NCI-H510A treated with DMSO at 0.1 percent for 48 hours (cell line): Measurements from ENCODE around the gene RAB8B.

Source experiments
- DNase-seq: peaks from one replicate; lab custom pipeline; 2025; lab: John Stamatoyannopoulos, UW

Gene RAB8B

DNA sequence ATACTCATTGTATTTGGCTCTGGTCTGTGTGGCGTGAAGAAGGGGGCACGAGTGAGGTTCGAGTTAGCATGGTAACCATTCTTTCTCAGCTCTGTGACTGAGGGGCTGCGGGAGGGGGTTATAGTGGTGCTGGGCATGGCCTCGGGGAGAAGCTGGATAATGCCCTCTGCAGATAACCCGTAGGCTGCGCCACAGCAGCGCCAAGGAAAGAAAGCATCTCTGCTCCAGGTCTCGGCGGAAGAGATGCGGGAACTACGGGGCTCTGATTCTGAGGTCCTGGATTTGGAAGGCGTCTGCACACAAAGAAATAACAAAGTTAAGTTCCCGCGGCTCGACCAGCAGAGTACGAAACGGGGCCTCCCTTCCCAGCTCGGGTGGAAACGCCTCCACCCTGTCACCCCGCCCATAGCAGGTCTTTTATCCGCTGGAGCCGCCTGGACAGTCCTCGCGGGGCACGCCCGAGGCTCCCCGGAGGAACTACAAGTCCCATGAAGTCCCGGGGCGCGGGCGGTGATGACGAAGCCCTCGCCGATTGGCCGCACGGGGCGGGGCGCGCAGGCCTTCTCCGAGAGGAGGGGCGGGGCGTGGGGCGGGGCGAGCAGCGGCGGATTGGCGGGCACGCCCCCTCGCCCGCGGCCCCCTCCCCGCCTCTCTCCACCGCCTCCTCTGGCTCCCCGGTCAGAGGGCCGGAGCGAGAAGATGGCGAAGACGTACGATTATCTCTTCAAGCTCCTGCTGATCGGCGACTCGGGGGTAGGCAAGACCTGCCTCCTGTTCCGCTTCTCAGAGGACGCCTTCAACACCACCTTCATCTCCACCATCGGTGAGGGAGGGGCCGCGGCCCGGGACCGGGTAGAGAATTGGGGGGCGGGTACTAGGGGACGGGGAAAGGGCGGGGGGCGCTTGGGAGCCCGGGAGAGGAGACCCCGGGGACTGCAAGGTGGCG is at the start of gene RAB8B:
Gene RAB8B (plus strand): TSS at position 681 of the 946 bp plus-strand sequence. CDS start 19 bp downstream, at position 700.
- peak; percentile 84 for DNase-seq

DNA sequence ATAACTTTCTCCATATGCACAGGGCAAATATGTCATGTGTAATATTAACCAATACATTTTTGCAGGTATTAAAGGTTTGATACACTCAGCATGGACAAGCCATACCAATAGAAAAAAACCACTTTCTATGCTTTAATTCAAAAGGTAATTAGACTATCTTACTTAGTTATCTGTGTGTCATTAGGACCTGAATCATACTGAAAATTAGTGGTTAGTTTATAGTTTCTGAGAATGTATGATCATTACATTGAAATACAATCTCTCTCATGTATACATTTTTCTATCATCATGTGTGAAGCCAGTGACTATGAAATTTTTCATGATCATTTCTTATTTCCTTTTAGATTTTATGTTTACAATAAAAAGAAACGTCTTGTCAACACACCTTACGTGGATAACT is 48.5 kb upstream of the RAB8B start:
- DNase-seq = no peak

DNA sequence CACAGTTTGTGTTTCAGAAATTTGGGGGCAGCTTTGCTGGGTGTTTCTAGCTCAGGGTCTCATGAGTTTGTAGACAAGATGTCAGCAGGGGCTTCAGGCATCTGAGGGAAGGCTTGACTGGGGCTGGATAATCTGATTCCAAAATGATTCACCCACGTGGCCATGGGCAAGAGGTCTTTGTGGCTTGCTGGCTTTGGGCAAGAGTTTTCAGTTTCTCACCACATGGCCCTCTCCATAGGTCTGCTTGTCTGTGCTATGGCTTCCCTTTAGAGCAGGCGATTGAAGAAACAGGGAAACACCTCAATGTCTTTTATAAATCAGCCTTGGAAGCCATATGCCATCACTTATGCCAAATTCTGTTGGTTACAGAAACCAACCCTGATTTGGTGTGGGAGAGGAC is 44.0 kb upstream of the RAB8B start:
- no peak for DNase-seq

DNA sequence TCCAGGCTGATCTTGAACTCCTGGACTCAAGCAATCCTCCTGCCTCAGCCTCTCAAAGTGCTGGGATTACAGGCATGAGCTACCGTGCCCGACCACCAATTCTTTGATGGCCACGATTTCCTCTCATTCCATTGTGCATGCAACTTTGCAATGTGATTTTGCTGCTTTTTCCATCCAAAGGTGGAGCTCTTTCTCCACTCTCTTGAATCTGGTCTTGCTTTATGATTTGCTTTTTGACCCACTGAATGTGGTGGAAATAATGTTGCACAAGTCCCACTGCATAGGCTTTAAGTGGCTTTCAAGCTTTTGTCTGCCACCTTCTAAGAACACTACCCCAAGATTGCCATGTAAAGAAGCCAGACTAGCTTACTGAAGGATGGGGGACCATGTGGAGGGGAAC is 42.7 kb upstream of the RAB8B start:
- no peak for DNase-seq

DNA sequence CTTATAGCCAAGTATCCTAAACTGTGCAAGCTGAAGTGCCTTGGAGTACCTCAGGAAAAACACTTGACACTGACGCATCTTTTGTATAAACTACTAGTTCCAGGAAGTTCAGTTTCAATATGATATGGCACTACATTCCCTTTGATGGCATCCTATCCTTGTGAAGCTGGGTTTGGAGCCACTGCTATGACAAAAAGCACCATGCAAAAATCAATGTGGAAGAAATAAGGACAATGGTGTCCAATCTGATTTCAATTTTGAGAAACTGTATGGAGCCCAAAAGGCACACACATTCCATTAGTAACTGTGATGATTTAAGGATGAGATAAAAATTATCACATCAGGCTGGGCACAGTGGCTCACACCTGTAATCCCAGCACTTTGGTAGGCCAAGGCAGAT is 37.7 kb upstream of the RAB8B start:
- peak; percentile 6 for DNase-seq

DNA sequence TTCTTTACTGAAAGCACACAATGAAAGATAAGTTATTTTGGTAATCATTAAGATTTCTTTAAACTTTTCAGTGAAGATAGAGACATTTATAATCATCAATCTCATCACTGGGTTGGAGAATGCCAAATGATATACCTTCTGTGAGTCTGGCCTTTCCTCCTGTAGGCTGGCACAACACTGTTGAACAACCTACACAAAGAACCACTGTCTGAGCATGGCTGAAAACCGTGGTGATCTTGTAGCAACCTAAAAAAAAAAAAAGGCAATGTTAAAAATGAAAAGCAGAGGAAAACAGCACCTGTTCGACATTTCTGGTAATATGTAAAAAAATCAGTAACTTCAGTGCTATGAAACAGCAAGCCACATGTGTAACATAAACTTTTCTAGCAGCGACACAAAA is 33.9 kb upstream of the RAB8B start:
- no peak for DNase-seq

DNA sequence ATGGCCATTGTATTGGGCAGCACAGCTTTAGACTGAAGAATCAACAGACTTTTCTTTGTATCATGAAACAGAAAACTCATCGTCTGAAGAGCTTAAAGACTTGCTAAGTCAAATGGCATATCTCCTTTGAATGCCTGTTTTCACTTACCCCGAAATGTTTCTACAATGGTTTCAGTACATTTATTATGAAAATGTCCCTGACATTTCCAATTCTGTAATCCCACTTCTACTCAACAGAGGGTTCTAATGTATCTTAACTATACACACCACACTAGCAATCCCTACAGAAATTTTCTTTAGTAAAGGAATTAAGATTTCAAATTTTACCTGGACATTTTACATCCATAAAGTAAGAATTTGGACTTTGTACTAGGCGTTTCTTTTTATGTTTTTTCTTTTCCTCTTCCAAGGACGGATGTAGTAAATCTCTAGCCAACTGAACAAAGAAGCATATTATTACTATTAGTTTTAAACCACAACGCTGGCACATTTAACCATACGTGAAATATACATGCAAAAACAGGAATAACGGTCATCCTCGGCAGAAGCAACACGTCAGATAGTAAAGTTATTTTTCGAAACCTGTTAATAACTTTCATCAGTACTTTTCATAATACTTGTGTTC is 33.2 kb upstream of the RAB8B start:
- DNase-seq = no peak

DNA sequence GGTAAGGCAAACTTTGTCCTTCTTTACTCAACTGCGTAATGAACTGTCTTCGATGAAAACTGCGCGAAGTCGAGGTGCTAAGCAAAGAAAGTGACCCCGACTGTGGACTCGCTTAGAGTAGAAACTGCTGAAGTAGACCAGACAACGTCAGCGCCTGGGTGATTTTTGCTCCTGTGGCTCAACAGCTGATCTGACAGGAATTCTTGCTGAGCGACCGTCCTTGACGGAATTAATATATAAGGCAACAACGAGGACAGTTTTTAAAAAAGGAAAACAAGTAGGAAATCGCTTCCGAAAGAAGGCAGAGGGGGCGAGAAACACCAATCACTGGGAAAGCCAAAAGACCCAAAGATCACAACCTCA is 32.7 kb upstream of the RAB8B start:
- DNase-seq = peak; percentile 3

DNA sequence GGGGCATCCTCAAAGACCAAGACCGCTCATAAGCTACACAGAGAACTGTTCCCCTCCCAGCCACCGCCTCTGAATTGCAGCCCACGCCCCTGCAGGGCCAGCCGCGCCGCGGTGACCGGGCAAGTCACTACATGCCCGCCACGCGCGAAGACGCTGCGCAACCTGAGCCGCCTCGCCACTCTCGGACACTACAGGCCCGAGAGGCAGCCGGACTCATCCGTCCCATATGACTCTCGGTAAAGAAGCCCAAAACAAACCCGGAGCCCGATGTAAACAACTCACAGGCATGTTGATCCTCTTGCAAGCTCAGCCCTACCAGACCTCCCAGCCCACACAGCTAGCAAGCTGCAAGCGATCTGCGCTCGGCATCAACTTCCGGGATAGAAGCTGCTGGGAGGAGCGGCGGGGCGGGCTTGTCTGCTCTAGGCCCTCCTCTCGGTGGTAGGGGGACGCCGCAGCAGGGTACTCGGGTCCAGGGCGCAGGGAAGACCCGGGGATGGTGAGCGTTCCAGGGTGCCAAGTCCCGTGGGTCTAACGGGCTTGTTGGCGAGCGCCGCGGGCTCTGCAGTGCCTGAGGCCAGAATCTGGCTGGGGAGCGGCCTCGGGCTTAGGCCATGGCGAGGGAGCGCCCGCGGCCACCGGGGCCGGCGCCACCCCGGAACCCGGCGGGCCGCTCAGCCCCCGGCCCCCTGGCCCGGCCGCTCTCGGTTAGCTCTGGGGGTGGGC is 32.1 kb upstream of the RAB8B start, which contains the start of gene RPS27L:
Gene RPS27L (minus strand): TSS at position 360 of the 726 bp plus-strand sequence. CDS start 72 bp downstream, at position 288.
- peak; percentile 54 for DNase-seq

DNA sequence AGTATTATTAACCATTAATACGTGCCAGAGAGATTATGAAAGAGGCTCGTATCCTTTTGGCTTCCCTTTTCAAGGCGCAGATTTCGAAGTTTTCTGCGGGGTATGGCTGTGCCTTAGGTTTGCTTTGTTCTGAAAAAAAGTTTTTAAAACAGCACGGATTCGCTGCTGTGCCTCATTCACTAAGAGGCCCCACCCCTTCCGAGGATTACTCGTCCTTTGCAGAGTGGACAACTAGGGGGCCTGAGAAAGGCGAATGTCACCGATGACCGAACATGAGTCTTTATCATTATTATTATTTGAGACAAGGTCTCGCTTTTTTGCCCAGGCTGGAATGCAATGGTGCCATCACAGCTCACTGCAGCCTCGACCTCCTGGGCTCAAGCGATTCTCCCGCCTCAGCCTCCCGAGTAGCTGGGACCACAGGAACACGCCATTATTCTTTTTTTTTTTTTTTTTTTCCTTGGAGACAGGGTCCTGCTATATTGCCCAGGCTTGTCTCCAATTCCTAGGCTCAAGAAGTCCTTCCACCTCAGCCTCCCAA is 31.4 kb upstream of the RAB8B start:
- DNase-seq = no peak

DNA sequence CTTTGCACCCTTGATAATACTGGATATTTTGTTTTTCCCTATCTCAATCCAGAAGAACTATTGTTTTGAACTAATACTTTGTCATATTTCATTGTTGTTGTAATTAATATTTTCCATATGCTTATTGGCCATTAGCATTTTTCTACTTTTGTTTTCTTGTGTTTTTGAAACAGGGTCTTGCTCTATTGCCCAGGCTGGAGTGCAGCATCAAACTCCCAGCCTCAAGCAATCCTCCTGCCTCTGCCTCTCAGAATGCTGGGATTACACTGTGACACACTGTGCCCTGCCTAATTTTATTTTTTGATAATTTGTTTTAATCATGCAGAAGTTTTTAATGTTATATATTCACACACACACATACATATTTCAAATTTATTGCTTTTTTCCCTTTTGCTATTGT is 28.8 kb upstream of the RAB8B start:
- no peak for DNase-seq

DNA sequence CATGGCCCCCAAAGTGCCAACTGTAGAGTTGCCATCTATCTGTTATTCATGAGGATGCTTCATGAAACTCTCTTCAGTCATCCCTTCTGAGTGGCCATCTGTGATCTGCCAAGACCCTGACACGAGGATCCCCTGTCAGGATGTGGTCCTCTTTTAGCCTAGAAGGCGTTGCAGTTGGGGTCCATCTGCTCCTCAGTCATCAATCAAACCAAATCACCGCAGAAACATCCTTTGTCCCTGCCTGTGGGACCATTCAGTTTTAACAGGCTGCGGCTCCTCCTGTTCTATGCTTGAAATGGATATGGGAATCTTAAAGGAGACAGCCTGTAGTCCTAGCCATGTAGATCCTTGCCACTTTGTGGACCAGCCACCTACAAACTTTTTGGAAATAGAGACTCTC is 26.2 kb upstream of the RAB8B start:
- DNase-seq = no peak

DNA sequence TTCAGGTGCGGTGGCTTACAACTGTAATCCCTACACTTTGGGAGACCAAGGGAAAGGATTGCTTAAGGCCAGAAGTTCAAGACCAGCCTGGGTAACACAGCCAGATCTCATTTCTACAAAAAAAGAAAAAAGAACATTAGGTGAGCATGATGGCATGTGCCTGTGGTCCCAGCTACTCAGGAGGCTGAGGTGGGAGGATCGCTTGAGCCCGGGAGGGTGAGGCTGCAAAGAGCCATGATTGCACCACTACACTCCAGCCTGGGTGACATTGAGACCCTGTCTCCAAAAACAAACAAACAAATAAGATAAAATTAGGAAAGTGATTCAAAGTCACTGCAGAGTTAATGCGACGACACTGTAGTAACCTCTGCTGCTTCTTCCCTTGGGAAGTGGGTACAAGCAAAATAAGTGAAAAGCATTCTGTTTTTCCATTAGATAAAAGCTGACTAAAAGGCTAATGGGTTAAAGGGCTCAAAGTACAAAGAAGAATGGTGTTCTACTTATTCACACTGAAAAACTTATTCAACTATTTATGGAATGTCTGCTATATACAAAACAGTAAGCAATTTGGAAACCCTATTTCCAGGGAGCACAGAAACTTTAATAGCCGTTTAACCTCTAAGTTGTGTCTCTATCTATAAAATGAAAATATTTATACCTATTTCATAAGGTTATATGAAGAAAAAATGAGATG is 24.1 kb upstream of the RAB8B start:
- no peak for DNase-seq

DNA sequence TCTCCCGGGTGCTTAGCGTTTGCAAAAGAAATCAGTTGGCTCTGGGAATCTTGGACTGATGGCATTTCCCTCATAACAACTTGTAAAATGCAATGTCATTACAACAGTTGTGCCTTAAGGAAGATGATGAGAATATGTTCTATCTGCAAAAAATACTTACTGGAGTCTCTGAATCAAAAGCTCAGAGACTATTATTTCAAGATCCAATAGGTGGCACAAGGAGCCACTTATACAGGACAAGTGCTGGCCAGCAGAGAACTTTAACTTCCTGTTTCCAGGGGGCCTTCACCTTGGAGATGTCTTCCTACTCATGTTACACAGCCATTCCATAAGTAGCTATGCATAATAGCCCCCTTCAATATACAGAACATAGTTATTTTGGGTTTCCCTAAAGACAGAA is 23.2 kb upstream of the RAB8B start:
- no peak for DNase-seq

DNA sequence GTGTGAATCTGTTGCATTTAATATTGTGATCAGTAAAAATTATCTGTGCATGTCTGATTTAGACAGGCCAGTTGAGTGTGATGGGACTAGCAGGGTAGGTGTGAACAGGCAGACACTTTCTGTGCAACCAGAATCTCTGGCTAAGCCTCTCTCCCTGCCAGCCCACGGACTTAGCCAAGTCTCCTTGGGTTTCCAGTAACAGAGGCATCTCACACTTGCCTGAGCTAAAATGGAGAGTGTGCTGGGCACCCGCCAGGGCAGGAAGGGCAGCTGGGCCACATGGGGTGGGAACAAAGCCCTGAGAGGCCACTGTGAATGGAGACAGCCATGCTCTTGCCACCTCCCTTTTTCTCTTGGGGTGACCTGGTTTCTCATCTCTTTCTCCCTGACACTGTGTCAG is 19.6 kb upstream of the RAB8B start:
- no peak for DNase-seq

DNA sequence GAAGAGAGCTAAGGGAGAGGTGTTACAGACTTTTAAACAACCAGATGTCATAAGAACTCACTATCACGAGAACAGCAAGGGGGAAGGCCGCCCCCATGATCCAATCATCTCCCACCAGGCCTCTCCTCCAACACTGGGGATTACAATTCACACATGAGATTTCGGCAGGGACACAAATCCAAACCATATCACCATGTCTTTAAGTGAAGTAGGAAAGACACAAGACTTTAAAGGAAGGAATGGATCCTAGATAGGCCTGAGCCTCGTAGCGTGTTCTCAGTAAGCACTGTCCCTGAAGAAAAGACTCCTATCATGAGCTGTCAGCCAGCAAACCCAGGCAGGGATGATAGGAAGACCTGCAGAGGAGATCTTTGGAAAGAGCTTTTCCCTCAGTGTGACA is 17.0 kb upstream of the RAB8B start:
- no peak for DNase-seq

DNA sequence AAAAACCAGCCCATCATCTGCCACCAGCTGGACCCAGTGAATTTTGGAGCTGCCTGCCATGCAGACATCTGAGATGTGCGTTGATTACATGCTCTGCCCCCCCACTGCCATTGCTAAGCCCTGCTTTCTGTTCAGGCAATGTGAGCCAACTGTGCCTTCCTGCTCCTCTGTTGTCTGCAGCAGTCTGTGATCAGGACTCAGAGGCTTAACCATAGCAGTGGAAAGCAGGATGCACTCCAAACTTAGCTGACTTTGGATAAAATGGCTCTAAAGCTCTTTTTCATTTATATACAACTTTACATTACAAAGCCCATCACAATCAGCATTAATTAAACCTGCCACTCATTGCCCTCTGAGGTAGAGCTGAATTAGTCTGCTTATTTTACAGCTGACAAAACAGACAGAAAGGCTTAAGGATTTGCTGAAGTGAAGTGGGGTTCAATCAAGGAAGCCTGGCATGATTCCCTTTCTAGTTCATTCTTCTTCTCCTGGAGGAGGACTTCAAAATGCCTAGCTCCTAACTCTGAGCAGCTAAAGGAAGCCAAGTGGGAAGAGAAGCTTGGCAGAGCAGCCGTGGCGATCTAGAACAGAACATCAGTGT is 16.5 kb upstream of the RAB8B start:
- no peak for DNase-seq

DNA sequence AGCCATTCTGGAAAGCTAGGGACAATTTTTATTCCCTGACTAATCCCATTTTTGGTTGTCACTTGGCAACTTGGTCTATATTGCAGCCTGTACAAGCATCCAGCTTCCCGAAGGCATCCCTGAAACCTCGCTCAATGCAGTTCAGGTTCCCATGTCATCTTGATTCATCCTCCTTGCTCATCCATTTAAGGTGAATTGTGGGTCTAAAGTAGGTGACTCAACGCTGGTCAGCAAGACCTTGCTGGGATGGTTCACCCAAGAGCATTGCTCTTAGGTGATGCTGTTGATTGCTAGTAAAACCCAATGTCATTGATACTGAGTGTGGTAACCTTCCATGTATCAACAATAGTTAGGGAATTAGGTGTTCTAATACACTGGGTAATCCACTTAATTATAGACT is 13.1 kb upstream of the RAB8B start:
- DNase-seq = no peak

DNA sequence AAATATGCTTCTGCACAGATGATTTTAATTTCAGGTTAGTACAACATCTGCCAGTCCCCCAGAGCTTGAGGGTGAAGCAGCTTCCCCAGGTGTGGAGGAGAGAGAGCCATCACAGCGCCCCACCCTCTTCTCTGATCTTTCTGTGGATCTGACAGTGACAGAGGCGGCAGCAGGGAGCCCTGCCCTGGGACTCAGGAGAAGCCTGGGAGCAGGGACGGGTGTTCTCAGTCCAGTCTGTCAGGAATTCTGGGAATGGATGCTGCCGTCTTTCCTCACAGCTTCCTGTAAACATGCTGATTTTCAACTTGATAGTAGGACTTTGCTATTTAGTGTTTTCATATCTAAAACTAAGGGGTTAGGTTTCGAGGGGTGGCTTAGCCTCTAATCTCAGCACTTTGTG is 11.4 kb upstream of the RAB8B start:
- no peak for DNase-seq

DNA sequence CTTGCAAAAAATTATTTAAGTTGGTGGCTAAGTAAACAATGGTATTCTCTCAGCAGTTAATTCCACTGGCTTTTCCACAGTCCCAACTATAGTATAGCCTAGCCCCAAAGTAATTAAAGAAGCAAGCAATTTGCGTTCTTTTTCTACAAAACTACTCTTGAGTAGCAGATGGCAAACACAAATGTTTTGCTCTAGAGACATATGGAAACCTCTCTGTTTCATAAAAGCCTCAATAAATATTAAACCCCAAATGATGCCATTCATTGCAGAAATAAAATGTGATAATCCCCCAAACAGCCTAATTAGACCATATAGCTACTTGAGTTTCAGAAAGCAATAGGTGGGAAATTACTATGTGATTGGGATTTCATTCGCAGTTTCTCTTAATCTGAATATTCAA is 8.7 kb upstream of the RAB8B start:
- DNase-seq = no peak

DNA sequence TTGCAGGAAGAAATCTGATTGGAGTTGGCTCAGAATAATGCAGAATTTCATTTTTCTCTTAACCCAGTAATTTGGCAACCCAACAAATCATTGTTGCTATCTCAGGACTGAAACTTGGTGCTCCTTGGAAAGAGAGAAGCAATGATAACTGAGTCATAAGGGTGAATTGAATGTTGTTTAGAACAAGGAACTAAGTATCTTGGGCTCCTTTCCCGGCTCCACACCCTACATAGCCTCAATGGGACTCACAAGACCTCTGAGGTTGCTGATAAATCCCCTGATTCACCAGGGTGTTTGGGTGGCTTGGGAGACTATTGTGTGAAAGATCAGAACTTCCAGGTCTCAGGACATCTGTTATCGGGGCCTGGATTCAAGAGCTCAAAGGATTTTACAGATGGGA is 7.8 kb upstream of the RAB8B start:
- DNase-seq = no peak

DNA sequence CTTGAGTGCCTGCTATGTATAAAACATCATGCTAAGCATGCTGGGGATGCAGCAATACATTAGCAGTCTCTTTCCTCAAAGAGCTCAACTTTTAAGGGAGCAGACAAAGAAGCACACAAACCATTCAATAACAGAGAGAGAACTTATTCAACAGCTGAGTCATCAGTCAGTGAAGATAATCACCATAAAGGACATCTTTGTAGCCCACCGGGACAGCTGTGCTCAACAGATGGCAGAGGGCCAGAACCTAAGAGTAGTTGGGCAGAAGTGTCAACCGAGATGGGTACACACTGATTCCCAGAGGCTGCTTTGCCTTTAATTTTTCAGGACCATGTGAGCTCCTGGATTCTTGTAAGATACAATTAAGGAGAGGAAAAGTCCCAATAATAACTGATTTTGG is 4.2 kb upstream of the RAB8B start:
- no peak for DNase-seq
